Measurements from ENCODE around the gene FBXO5.
"Not testable (repeated sequence)": the region's sequence is repeated elsewhere in the genome, so short reads cannot be mapped to it uniquely, and the experiment has no call there.

Gene FBXO5

DNA sequence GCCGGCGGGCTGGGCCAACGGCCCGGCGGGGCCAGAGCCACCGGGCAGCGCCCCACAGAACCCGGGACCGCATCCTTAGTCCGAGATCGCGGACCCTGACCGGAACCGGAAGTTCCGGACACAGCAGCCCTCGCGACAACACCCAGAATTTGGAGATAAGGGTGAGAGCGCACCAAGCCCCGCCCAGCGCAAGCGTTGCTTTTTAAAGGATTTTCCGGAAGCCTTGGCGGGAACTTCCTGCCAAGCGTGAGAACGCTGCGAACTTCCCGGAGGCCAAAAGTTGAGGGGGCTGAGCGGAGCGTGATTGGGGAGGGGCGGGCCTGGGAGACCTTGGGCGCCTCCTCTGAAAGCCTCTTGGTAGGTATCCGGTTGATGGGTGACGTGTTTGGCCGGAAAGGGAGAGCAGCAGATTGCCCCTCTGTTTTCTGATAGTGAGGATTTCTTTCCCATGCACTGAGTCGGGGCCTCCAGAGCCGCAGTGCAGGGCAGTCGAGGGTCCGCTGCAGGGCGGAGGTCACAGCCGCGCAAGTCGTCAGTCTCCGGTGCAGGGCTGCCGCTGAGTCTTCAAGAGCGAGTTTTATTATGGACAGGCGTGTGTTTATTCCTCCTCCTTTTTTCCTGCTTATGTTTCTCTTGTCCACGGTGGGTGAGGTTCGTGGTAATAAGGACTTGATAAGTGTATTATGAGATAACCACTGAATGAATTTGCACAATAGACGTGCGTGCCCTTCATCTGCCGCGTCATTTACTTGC lies 19.9 kb upstream of the FBXO5 start, which contains the start of gene MTRF1L:
Gene MTRF1L, minus strand, starts transcription at position 97 of the 753 bp plus-strand sequence. Its CDS starts 24 bp downstream, at position 73.
- Mint-ChIP-seq H3K4me3 (peak within 1 kb of the TSS; percentile 99), H3K27ac (peak within 1 kb of the TSS; percentile 97), H3K4me1 (peaks cover 37% of the 10 kb centered on the region), H3K27me3 (no peaks in the 10 kb centered on the region), H3K36me3 (peaks cover 7% of the 10 kb centered on the region), H3K9me3 (no peaks in the 10 kb centered on the region)
- ATAC-seq (ENCODE audit: low read depth) (peak; percentile 87), DNase-seq (ENCODE audit: low spot score in 2 of 2) (peak; percentile 61 to 62)

DNA sequence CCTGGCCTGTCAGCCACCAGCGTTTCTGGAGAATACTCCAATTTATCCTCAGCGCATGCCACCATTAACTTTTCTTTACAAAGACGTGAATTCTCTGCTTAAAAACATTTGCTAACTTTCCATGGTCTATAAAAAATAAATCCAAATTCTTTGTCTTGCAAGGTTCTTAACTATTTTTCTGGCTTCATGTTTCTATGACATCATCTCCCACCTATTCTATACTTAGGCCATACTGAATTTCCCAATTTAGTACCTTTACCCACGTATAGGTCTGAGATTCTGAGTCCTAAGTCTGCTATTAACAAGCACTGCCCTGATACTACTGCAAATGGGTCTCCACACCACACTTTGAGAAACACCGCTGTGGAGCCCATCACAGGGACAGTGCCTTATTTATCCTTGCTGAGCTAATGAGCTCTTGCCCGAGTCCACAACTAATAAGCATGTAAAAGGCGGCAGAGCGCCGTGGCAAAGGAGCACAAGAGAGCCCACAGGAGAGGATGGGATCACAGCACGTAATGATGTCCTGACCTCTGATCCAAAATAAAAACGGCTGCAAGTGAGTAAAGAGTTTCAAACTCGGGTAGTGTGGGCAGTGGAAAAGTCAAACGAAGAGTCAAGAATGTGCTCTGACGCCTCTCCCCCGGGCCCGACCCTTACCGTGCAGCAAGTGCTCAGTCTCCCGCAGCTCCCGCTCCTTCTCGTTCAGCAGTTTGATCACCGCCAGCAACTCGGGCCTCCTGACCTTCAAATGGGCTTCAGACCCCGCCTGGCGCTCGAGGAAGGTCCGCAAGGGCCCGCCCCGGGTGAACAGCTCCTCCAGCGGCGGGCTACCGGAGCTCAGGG lies 19.1 kb upstream of the FBXO5 start:
- Mint-ChIP-seq H3K27me3 (no peaks in the 10 kb centered on the region), H3K4me1 (peaks cover 37% of the 10 kb centered on the region), H3K36me3 (peaks cover 9% of the 10 kb centered on the region), H3K27ac (peak overlapping the region; percentile 97), H3K4me3 (peak overlapping the region; percentile 99), H3K9me3 (no peaks in the 10 kb centered on the region)
- peak; percentile 5 for ATAC-seq (ENCODE audit: low read depth)
- no peak for DNase-seq (ENCODE audit: low spot score in 2 of 2)

DNA sequence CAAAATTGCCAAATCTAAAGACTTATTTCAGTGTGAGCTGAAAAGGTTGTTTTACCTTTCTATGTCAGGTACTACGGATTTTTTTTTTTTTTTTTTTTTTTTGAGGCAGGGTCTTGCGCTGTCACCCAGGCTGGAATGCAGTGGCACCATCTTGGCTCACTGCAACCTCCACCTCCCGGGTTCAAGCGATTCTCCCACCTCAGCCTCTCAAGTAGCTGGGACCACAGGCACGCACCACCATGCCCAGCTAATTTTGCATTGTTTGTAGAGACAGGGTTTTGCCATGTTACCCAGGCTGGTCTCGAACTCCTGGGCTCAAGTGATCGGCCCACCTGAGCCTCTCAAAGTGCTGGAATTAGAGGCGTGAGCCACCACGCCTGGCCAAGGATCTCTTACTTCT lies 17.9 kb upstream of the FBXO5 start:
- peak overlapping the region; percentile 97 for H3K27ac Mint-ChIP-seq
- not testable (repeated sequence) for DNase-seq (ENCODE audit: low spot score in 2 of 2); H3K27me3 Mint-ChIP-seq; H3K4me3 Mint-ChIP-seq; H3K9me3 Mint-ChIP-seq; ATAC-seq (ENCODE audit: low read depth)
- peaks cover 43% of the 10 kb centered on the region for H3K4me1 Mint-ChIP-seq
- H3K36me3 Mint-ChIP-seq, result peaks cover 15% of the 10 kb centered on the region

DNA sequence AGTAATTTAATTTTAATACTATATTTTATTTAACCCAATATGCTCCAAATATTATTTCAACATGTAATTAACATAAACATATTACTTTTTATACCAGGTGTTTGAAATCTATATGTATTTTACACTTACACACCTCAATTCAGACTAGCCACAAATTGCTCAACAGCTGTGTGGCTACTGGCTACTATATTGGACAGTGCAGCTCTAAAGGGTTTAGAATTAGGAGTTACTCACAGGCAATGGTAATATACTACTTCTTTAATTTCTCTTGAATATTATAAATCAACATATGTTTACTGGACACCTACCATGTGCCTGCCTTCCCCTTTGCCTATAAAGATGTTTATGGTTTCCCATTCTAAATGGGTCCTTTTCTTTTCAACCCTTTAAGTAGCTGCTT lies 17.4 kb upstream of the FBXO5 start:
- H3K27ac Mint-ChIP-seq, result peak overlapping the region; percentile 48
- DNase-seq (ENCODE audit: low spot score in 2 of 2) (no peak), ATAC-seq (ENCODE audit: low read depth) (no peak)
- H3K4me3 Mint-ChIP-seq, result no peak overlapping the region
- H3K36me3 Mint-ChIP-seq, result peaks cover 15% of the 10 kb centered on the region
- no peaks in the 10 kb centered on the region for H3K27me3 Mint-ChIP-seq
- H3K9me3 Mint-ChIP-seq, result no peaks in the 10 kb centered on the region
- H3K4me1 Mint-ChIP-seq, result peaks cover 43% of the 10 kb centered on the region

DNA sequence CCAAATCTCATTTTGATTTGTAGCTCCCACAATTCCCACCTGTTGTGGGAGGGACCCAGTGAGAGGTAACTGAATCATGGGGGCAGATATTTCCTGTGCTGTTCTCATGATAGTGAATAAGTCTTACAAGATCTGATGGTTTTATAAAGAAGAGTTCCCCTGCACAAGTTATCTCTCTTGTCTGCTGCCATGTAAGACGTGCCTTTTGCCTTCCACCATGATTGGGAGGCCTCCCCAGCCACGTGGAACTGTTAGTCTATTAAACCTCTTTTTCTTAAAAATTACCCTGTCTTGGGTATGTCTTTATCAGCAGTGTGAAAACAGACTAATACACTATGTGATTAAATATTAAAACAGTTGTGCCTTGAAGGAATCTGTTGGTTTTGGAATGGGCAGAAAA lies 16.7 kb upstream of the FBXO5 start:
- Mint-ChIP-seq H3K4me1 (peaks cover 43% of the 10 kb centered on the region), H3K27ac (peak overlapping the region; percentile 48), H3K36me3 (peaks cover 15% of the 10 kb centered on the region)
- not testable (repeated sequence) for H3K27me3 Mint-ChIP-seq; ATAC-seq (ENCODE audit: low read depth); H3K9me3 Mint-ChIP-seq; H3K4me3 Mint-ChIP-seq; DNase-seq (ENCODE audit: low spot score in 2 of 2)

DNA sequence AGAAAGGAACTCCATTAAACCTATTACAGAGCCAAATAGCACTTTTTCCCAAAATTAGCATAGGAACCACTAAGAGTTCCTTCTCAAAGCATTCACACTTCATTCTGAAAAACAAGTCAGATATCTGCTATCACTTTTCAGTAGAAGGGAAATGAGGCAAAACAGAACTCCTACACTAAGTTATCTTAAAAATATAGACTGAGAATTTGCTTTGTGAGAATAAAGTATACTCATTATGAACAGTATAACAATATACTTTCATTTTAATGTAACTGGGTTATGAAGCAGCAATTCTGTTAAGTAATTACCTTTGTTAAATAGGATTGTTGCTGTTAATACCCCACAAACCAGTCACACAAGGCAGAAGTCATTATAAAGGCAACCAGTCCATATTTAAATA lies 11.0 kb upstream of the FBXO5 start:
- Mint-ChIP-seq H3K27me3 (no peaks in the 10 kb centered on the region), H3K27ac (peak overlapping the region; percentile 53), H3K9me3 (no peaks in the 10 kb centered on the region), H3K4me1 (peaks cover 6% of the 10 kb centered on the region), H3K36me3 (peaks cover 13% of the 10 kb centered on the region), H3K4me3 (no peak overlapping the region)
- no peak for ATAC-seq (ENCODE audit: low read depth)
- no peak for DNase-seq (ENCODE audit: low spot score in 2 of 2)

DNA sequence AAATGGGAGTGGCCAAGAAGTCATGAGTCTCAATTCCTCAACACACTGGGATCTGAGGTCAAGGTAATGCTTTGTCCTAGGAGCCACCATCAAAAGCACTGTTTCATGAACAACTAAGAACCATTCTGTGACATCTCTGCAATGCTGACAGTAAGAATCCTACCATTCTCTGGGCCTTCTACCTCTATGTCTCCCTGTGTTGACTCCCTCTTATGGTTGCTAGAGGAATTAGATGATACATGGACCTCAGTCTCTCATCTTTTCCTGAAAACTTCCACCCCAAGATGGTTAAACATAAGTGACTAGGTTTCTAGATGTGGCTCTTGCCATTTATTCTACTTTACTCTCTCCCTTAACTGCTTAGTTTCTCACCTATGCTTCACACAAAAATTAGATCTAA lies 10.6 kb upstream of the FBXO5 start:
- DNase-seq (ENCODE audit: low spot score in 2 of 2) (no peak), ATAC-seq (ENCODE audit: low read depth) (no peak)
- no peaks in the 10 kb centered on the region for H3K9me3 Mint-ChIP-seq
- peaks cover 13% of the 10 kb centered on the region for H3K36me3 Mint-ChIP-seq
- H3K4me3 Mint-ChIP-seq, result no peak overlapping the region
- H3K4me1 Mint-ChIP-seq, result peaks cover 6% of the 10 kb centered on the region
- H3K27ac Mint-ChIP-seq, result peak overlapping the region; percentile 53
- no peaks in the 10 kb centered on the region for H3K27me3 Mint-ChIP-seq

DNA sequence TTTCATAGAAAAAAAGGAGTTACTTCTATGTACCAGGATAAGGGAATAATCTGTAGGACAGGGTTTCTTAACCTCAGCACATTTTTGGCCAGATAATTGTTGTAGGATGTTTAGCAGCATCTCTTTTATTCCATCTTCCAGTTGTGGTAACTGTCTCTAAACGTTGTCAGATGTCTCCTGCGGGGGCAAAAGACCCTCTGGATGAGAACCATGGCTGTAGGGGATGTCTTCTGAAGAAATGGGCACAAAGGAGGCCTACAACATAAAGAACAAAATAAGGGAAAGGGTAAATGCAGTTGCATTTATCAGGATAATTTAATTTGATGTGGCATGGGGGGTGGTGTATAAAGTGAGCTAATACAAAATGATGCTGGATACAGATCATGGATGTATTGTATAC lies 4.1 kb upstream of the FBXO5 start:
- Mint-ChIP-seq H3K36me3 (peaks cover 5% of the 10 kb centered on the region), H3K4me1 (peaks cover 10% of the 10 kb centered on the region), H3K27ac (peak overlapping the region; percentile 50), H3K9me3 (no peaks in the 10 kb centered on the region), H3K4me3 (no peak overlapping the region), H3K27me3 (no peaks in the 10 kb centered on the region)
- ATAC-seq (ENCODE audit: low read depth), result no peak
- DNase-seq (ENCODE audit: low spot score in 2 of 2), result no peak

DNA sequence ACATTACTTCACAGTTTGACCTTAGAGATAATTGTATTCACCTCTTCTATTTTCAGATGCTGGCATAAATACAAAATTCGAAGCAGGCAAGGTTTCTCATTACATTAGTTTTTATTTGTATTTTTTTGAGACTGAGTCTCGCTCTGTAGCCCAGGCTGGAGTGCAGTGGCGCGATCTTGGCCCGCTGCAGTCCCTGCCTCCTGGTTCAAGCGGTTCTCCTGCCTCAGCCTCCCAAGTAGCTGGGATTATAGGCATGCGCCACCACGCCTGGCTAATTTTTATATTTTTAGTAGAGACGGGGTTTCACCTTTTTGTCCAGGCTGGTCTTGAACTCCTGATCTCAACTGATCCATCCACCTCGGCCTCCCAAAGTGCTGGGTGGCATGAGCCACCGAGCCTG lies 2.5 kb upstream of the FBXO5 start:
- H3K27ac Mint-ChIP-seq, result peak overlapping the region; percentile 24
- not testable (repeated sequence) for DNase-seq (ENCODE audit: low spot score in 2 of 2); H3K9me3 Mint-ChIP-seq; H3K27me3 Mint-ChIP-seq; H3K36me3 Mint-ChIP-seq; H3K4me3 Mint-ChIP-seq; ATAC-seq (ENCODE audit: low read depth)
- H3K4me1 Mint-ChIP-seq, result peaks cover 17% of the 10 kb centered on the region

DNA sequence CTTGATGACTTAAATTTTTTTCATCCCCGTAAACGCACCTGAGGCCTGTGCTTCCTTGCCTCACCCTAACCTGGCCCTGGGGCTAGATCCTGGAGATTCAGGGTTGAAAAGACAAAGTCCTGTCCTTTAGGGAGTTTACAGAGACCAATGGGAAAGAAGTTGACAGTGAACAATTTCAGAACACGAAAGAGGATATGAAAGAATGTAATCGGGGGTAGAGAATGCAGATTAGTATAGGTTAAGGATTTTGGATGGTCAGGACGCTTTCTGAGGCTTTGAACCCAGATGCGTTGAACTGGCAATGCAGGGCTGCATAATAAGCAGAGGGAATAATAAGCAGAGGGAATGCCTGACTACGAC lies 1.7 kb upstream of the FBXO5 start:
- H3K9me3 Mint-ChIP-seq, result no peaks in the 10 kb centered on the region
- H3K4me3 Mint-ChIP-seq, result peak overlapping the region; percentile 91
- H3K4me1 Mint-ChIP-seq, result peaks cover 19% of the 10 kb centered on the region
- H3K27ac Mint-ChIP-seq, result peak overlapping the region; percentile 91
- no peaks in the 10 kb centered on the region for H3K27me3 Mint-ChIP-seq
- DNase-seq (ENCODE audit: low spot score in 2 of 2) (no peak), ATAC-seq (ENCODE audit: low read depth) (no peak)
- H3K36me3 Mint-ChIP-seq, result peaks cover 7% of the 10 kb centered on the region

DNA sequence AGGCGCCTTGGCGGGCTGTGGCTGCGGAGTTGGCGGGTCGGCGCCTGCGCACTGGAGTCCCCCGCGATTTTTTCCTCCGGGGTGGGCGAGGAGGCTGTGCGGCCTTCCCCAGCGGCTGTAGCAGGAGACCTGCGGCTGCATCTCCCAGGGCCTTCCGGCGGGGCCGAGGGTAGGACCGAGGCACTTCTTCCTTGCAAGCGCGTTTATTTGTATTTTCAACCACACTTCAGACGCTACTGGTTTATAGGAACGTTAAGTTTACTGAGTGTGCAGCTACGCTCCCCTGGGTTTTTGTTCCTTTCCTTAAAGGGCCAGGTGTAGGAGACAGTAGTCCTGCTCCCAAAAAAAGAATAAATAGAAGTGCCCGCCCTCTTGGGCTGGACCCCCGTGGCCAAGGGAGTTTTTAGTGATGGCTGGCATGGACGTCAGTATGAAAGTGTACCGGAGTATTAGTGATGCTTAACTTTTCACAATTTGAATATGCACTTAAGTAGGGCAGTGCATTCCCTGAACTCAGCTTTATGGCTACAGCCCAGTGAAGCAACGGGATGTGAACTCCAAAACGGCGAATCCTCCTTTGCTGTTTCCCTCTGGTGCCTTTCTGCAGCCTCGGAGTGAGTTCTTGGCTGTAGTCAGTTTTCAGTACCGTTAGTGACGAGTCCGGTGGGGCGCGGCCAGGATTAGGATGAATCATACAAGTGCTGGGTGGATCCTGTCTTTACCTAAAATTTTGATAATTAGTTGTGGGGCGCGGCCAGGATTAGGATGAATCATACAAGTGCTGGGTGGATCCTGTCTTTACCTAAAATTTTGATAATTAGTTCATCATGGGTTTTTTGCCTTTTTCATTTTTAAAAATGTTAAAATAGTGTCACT lies 1.0 kb upstream of the FBXO5 start:
- peak overlapping the region; percentile 91 for H3K4me3 Mint-ChIP-seq
- H3K27ac Mint-ChIP-seq, result peak overlapping the region; percentile 91
- no peaks in the 10 kb centered on the region for H3K9me3 Mint-ChIP-seq
- H3K4me1 Mint-ChIP-seq, result peaks cover 19% of the 10 kb centered on the region
- no peak for ATAC-seq (ENCODE audit: low read depth)
- peak in 1 of 2 donors; percentile 20 for DNase-seq (ENCODE audit: low spot score in 2 of 2)
- H3K27me3 Mint-ChIP-seq, result no peaks in the 10 kb centered on the region
- peaks cover 7% of the 10 kb centered on the region for H3K36me3 Mint-ChIP-seq

DNA sequence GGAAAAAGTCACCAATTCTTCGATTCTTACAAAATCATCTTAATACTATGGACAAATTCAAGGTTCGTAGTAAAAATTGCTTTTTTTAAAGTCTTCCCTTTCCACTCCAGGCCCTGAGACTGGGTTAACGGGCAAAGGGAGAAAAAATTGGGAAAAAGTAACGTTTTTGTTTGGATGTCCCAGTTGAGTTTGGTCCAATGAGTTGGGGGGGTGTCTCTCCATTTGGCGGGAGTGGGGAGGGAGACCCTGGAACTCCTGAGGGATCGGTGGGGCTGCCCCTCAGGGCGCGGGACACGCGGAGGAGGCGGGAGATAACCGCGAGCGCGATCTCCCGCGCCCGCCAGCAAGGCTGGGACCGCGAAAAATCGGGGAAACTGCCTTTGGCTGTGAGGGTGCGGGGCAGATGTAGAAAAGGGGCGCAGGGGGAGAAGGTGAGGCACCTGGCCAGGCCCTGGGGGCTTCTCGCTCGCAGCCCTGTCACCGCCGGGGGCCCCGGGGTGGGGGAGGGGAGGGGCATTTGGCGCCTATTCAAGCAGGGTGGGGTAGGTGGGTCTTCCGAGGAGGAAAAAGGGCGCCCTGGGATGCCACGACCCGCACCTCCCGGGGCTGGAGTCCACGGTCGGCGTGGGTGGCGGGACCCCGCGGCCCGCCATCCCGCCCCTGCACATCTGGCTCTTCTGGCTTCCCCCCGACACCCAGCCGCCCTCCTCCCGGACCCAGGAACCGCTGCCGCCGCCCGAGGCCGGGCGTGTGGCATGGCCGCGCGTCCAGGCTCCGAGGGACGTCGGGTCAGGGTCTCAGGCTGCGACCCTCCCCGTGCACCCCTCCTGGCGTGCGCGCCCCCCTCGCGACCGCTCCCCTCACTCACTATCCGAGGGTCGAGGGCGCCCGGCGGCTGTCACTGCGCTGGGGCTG lies 595 bp downstream of the FBXO5 start:
- Mint-ChIP-seq H3K9me3 (no peaks in the 10 kb centered on the region), H3K27ac (no peak overlapping the region), H3K27me3 (no peaks in the 10 kb centered on the region), H3K4me1 (peaks cover 19% of the 10 kb centered on the region), H3K36me3 (peaks cover 10% of the 10 kb centered on the region), H3K4me3 (peak overlapping the region; percentile 91)
- DNase-seq (ENCODE audit: low spot score in 2 of 2), result no peak
- no peak for ATAC-seq (ENCODE audit: low read depth)

DNA sequence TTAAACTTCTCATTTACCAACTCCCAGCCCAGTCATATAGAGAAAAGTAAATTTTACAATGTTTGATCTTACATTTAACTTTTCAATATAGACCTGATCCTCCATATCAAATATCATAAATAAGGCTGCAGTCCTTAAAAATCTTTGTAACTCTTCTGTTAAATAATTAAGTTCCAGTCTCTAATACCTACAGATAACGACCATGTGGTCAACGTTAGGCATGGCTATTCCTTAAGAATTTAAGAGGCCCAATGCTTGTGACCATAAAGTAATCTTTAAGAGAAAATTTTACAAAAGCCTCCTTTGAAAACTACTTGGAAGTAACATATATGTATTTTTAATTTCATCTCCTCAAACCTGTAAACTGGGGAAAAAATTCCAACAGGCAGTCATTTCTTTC lies 1.6 kb downstream of the FBXO5 start:
- DNase-seq (ENCODE audit: low spot score in 2 of 2), result no peak
- peaks cover 10% of the 10 kb centered on the region for H3K36me3 Mint-ChIP-seq
- H3K27ac Mint-ChIP-seq, result no peak overlapping the region
- peaks cover 21% of the 10 kb centered on the region for H3K4me1 Mint-ChIP-seq
- no peaks in the 10 kb centered on the region for H3K27me3 Mint-ChIP-seq
- H3K4me3 Mint-ChIP-seq, result no peak overlapping the region
- no peaks in the 10 kb centered on the region for H3K9me3 Mint-ChIP-seq
- no peak for ATAC-seq (ENCODE audit: low read depth)
